ELF-1 (cell line): ENCODE measurements around the gene ANKRD50.

Experiments used
- DNase-seq: peaks from one replicate; pipeline ENCODE4 v3.0.0-alpha.2; 2016; ENCODE audit warnings: low read depth, low spot score

ANKRD50 gene, protein sequence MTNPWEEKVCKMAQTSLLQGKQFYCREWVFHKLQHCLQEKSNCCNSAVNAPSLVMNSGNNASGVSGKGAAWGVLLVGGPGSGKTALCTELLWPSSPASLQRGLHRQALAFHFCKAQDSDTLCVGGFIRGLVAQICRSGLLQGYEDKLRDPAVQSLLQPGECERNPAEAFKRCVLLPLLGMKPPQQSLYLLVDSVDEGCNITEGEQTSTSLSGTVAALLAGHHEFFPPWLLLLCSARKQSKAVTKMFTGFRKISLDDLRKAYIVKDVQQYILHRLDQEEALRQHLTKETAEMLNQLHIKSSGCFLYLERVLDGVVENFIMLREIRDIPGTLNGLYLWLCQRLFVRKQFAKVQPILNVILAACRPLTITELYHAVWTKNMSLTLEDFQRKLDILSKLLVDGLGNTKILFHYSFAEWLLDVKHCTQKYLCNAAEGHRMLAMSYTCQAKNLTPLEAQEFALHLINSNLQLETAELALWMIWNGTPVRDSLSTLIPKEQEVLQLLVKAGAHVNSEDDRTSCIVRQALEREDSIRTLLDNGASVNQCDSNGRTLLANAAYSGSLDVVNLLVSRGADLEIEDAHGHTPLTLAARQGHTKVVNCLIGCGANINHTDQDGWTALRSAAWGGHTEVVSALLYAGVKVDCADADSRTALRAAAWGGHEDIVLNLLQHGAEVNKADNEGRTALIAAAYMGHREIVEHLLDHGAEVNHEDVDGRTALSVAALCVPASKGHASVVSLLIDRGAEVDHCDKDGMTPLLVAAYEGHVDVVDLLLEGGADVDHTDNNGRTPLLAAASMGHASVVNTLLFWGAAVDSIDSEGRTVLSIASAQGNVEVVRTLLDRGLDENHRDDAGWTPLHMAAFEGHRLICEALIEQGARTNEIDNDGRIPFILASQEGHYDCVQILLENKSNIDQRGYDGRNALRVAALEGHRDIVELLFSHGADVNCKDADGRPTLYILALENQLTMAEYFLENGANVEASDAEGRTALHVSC (N-terminal part only)

DNA sequence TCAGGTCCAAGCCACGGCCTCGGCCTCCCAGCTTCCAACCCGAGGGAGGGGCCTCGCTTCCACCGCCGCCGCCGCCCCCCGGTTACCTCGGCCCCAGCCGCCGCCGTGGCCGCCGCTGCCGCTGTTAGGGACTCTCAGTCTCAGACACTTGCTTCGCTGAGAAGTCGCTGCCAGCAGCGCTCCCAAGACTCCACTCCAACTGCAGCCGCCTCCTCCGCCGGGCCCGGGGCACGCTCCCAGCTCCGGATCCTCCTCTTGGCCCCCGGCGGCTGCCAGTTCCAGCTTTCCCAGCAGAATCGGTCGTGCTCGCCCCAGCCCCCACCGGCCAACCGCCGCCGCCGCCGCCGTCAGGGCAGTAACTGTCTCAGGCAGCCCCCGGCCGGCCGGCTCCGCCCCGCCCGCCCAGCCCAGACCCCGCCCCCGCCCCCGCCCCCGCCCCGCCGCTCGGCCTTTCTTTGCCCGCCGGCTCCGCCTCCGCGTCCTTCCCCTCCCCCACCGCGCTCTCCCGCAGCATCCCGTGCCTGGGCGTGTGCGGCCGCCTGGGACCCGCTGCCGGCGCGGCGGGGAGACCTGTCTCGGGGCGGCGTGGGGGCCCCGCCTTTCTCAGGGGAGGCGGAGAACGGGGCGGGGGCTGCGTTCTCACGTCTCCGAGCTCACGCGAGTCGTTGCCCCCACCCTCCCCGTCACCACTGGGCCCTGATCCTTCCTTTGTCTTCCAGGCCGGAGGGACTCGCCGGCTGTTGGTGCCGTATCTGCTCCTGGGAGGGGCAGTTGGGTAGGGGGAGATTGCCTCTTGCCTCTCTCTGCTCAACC lies at the start of gene ANKRD50:
ANKRD50 (minus strand) TSS at position 361 of the 813 bp plus-strand sequence. CDS start 2,221 bp downstream, outside the sequence.
- DNase-seq = peak; percentile 95

DNA sequence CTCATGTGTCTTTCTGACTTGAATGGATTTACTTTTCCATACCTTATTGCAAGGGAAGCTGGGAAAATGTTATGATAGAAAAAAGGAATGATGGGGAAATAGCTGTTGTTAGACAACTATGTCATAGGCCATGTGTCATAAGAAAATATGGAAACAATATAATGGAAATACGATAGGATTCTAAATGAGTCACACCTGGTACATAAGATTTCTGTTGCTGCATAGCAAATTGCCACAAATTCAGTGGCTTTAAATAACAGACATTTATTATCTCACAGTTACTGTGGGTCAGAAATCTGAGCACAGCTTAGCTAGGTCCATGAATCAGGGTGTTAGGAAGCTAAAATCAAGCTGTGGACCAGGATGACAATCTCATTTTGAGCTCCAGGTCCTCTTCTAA lies 44.6 kb upstream of the ANKRD50 start:
- no peak for DNase-seq

DNA sequence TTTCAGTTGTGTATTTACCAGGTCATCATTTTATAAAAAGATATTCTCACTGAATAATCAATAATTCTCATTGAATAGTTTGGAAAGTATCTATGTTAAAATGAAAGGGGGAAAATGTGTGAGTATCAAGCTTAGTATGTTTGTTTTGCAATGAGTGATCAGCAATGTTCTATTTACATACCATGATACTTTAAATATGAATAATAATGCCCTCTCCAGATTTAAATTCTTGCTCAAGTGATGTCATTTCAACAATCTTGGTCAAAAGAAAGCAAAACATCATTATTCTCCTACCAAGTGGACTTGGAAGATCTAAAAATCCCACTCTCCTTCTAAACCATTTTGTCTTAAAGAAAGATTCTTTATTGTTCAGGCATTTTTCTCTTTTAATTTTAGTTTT lies 42.1 kb upstream of the ANKRD50 start:
- DNase-seq = no peak

DNA sequence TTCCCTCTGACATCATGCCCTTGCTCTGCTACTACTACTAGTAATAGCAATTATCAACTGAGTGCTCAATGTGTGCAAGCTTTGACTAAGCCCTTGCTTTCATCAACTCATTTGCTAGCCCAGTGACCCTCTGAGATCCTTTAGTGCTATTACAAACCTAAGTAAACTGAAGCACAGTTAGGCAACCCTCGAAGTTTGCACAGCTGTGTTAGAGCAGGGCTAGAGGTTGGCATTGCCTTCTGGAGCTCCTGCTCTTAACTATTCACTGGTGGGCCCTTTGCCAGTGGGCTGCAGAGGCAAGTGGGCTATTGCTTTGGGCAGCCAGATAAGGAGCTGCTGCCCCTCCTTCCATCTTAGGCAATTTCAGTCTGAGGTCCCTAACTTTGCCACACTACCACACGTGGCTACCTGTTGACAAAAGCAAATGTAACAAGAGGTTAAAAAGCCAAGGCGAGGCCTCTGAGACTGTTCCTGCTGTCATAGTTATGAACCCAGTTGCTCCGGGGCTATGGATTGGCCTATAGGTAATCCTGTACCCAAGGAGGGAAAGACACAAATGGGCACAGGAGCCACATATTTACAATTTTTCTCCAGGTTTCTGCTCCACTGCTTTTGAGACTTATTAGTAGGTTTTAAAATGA lies 41.5 kb upstream of the ANKRD50 start:
- no peak for DNase-seq

DNA sequence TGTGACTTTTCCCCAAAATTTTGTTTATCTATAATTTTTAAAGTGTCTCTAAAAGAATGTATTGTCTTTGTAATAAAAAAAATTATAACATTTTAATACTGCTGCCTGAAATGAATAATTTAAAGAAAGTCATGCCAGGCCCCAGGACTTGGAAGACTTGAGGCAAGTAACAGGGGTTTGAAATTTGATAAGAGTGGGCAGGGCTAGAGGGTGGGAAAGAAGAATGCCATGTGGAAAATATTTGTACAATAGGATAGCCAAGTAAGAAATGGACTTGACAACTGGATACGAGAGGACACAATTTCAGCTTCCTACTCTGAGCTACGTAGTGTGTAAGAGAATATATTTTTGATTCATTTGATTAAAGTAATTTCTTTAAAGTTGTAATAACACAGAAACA lies 36.9 kb upstream of the ANKRD50 start:
- DNase-seq = no peak

DNA sequence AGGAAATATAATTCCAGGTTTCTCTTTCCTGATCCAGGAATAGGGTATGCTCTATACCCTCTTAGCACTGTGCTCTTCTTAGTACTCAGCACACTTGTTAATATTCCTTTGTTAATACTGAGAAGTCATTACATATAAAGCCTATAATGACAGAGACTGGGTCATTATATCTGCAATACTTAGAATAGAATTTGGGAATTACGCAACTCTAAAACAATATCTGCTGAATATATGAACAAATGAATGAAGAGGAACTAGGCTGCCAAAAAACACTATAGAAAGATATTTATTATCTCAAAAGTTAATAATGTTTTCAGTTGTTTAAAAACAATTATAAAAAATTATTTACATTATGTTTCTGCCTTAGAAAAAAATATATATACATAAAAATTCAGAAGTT lies 36.4 kb upstream of the ANKRD50 start:
- no peak for DNase-seq

DNA sequence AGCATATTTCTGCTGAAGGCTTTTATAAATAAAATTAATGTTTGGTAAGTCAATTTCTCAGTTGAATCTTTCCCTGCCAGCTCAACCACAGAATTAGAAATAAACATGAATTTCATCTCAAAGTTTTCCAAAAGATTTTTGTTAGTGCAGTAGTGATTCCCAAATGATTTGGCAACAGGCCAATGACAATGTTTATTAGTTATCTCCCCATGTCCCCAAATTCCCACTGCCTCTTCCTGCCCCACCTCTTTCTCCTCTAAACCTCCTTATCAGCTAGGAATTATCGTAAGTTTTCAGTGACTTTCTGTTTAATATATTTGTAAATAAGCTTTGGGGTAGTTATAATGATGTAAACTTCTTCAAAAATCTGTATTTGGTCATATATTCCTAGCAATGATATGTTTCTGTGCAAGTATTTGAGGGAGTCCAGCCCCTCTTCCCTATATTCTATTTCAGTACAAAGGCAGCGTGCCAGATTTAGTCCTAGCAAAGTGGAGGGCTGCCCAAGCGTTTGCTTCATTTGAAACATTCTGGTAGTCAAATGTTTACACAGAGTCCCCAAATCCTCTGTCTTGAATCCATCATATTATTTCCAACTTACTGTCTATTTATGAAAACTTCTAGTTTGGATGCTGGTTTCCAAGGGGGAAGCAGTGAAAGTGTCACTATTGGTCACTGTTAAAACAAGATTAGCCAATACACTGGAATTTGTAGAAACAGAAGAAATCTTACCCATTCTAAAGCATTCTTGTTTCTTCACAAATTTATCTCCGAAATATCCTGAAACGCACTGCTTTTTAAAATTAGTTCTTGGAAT lies 33.7 kb upstream of the ANKRD50 start:
- DNase-seq = no peak

DNA sequence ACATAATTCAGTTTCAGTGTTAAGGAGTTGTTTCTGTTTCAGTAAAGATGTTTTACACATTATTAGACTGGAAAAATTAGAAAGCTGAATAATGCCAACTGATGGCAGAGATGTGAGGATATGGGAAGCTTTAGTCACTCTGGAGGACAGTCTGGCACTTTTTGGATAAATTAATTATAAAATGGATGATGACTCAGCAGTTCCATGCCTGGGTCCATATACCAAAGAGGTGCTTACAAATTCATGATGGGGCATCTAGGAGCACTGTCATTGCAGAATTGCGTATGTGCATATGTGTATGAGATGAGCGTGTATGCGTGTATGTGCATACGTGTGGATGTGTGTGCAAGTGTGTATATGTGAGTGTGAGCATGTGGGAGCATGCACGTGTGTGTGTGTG lies 31.2 kb upstream of the ANKRD50 start:
- no peak for DNase-seq

DNA sequence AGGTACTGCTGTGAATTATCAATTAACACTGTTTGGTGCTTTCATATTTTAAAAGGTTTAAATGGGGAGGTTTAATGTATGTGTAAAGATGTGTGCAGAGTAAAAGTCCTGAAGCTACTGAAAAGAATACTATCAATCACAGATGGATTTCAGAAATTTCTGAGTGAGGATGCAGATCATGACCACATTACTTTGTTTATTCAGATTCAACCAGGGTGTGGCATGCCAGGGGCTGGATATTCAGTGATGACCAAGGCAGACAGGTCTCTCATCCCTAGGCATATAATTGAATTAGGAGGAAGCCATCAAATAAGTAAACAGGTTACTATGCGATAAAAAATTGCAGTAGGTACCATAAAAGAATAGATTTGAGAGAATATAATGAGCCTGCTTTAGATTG lies 28.0 kb upstream of the ANKRD50 start:
- DNase-seq = no peak

DNA sequence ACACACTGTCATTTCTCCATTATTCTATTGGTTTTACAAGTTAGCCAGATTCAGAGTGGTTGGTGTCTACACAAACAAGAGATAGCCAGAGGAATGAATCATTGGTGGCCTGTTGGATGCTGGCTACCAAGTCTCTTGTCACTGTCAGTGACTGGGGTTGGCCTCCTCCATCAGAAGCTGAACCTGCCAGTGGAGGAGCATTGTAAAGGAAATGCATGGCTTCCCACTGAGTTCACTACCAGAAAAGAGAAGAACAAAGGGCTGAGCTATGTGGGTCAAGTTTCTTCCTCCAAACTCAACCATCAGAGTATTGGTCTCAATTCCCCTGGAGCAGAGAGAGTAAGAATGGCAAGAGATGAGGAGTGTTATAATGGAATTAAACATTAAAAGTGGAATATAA lies 26.5 kb upstream of the ANKRD50 start:
- peak; percentile 66 for DNase-seq

DNA sequence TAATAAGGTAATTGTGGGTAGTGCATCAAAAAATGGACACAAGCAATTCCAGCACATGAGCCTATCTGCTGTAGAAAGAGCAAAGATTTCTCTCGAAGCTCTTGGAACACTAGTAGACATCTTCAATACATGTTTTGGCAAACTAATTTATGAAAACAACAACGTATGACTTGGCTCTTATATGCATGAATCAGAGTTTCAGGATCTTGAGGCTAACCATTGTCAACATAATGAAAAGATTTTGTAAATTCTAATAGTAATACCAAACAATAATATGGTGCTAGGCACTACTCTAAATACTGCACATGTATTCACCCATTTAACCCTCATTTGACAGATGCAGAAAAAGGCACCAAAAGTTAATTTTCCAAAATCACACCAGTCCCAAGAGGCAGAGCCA lies 25.1 kb upstream of the ANKRD50 start:
- DNase-seq = no peak

DNA sequence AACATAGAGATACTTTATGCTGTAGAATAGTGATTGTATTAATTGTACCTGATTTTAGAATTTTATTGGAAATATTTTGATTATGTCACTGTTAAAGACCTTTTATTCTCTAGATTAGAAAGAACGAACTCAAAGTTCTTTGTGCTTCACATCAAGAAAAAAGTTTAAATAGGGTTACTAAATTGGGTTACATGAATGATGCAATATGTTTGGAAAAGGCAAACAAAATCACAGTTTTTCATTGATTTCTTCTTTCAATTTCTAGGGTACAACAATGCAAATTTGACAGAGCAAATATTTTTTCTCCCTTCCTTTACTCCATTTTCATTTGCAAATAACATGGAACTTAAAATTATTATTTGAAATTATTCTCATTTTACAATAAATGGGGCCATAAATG lies 24.0 kb upstream of the ANKRD50 start:
- DNase-seq = no peak

DNA sequence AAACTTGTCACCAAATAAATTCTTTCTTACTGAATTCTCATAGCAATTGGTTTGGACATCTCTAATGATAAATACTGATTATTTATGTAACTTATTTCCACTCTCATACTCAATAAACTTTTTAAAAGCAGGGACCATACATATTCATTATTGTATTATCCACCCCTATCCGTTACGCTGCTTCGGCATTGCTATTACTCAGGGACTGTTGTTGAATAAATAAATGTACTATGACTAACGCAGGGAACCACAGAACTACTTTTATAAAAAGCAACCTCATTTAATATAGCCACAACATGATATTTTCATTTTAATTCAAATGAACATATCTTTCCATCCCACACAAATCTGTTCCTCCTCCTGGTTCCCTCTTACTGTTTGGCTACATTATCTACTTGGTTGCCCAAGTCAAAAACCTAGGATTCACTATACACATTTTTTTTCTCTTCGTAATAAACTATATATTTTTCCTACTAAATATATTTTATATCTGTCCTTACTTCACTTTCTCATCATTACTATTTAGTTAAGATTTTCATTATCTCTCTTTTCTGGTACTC lies 14.9 kb upstream of the ANKRD50 start:
- DNase-seq = no peak

DNA sequence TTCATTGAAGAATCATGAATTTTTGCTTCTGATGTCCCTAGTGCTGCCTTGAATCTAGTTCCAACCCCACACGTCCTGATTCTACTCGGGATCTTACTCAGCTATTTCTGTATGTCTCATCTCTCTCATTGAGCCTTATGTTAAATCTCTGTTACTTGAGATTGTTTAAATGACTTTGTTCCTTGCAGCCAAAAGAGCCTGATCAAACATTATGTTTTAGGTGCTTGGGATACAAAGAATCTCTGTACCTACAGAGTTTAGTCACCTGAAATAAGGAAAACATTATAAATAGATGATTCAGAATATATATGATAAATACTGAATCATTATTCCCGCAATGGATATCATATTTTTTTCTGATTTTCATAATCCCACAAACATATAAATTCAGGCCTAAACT lies 13.7 kb upstream of the ANKRD50 start:
- DNase-seq = no peak

DNA sequence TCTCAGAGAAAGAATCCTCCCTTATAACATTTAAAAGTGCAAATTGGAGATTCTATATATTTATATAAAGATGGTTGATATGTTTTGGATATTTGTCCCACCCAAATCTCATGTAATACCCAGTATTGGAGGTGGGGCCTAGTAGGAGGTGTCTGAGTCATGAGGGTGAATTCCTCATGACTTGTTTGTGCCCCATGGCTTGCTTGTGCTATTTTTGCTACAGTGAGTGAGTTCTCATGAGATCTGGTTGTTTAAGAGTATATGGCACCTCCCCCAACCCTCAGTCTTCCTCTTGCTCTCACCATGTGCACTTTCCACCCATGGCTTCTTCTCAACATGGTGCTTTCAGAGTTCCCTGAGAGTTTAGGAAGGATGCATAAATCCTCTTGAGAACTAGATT lies 9.5 kb upstream of the ANKRD50 start:
- no peak for DNase-seq

DNA sequence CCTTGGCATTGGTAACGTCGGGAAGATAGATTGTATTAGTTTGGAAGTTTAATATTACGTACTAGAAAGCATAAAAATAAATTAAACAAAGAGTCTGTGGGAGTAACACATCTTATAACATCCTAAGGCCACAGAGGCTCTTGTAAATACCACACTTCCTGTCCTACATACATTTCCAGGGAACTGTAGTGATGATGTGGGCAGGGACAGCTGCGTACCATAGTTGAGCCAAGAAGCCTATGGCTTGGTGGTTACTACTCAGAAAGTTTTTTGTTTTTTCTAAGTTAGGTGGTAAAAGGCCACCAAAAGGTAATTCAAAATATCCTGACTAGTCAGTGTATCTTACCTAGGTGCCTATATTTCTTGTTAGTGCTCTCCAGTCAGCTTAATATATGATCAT lies 4.6 kb upstream of the ANKRD50 start:
- no peak for DNase-seq

DNA sequence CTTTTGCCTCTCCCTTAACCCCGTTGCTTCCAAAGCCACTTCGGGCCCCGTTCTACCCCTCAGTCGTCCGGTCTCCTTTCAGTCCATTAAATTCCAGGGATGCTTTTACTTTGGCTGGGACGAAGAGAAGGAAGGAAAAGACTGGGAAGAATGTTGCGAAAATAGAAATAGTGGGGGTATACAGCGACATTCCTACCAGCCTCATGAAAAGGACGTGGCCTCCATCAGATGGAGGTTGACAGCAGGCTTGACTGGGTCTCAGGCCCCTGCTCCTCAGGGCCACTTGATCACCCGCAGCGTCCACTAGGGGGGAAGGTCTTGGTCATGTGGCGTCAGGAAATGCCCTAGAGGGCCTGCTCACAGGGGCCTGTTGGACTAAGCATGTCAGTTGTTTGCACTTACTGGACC lies 657 bp upstream of the ANKRD50 start:
- peak; percentile 87 for DNase-seq

DNA sequence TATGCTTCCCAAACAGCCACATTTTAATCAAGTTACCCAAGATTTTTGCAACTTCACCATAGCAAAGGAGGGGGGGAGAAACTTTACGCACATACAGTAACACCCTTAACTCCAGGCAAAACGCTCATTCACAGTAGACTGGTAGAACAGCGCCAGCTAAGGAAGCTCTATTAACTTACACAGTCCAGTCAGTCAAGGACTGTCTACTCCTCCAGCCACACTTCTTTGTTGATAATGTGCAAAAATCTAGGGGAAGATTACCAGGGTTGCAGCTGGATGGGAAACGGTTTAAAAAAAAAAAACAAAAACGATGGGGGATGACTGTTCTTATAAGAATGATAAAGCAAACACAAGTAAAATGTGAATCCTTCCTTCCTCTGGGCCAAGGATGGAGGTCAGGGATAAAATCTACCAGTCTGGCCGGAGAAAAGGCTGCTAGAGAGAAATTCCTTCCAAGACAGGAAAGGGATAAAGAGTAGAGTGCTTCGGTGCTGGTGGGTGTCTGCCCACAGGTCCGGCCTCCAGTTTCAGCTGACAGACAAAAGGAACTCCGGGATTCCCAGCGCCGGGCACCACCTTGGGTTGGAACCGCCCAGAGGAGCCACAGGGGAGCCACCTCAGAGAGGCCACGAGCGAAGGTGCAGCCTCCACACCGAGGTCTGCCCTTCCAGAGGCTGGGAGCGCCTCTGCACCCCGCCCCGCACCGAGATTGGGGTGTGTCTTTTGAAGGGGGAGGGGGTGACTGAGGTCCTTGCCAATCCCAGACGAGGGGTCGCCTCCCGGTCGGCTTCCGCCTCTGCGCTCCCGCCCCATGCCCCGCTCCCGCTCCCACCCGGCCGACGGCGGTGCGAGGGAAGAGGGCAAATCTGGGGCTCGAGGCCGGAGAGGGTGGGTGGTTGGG lies 811 bp downstream of the ANKRD50 start:
- DNase-seq = peak; percentile 72

DNA sequence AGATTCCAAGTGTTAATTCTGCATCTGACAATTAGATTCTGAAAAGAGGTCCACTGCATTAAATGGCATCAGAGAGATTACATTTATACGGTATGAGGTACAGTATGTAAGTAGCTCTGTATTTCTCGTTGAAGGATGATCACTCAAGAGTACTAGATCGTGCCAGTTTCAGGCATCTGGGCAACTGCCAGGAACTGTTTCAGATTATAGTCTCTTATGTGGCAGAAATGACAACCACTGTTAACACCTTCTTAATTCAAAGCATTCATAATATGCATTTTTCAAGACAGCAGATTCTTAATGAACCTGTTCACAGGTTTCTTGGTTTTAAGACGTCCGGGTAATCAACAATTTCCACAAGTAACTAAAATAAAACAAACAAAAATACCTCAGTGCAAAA lies 1.6 kb downstream of the ANKRD50 start:
- no peak for DNase-seq
